GM23338 (cell line): Measurements from ENCODE around the gene DMWD. TPM values are rescaled to one million over a fixed set of nuclear protein-coding genes. Genes with fewer than 3 reads are reported as not detected.

Experiments
- ATAC-seq: fragments of 200-7000 bp; cut with Tn5 transposase; 3 replicates; pipeline ENCODE4 v1.9.1; 2020
- DNase-seq: peaks from one replicate; pipeline ENCODE4 v3.0.0-alpha.2; 2015; ENCODE audit warnings: low spot score
- H2AFZ ChIP-seq: fragments of 200-600 bp; sonication (generic); 2 replicates; pipeline ENCODE4 v1.8.0; 2016; ENCODE audit warnings: antibody characterized with exemption, mild to moderate bottlenecking, moderate library complexity
- H3F3A ChIP-seq: fragments of 200-600 bp; sonication (generic); replicated peaks from 2 replicates; pipeline ENCODE4 v1.8.0; 2017; ENCODE audit warnings: antibody characterized with exemption, mixed run types, low read depth
- H3K27ac ChIP-seq: fragments of 200-600 bp; sonication (generic); 2 replicates; pipeline ENCODE4 v1.6.1; 2016; ENCODE audit warnings: low read depth
- H3K27me3 ChIP-seq: fragments of 200-600 bp; sonication (generic); 2 replicates; pipeline ENCODE4 v1.8.0; 2016; ENCODE audit warnings: mild to moderate bottlenecking, mixed run types, moderate library complexity; ENCODE audit not compliant: insufficient read depth
- H3K36me3 ChIP-seq: fragments of 200-600 bp; sonication (generic); 2 replicates; pipeline ENCODE4 v1.8.0; 2016; ENCODE audit warnings: mild to moderate bottlenecking; ENCODE audit not compliant: insufficient read depth
- H3K4me1 ChIP-seq: fragments of 200-600 bp; sonication (generic); 2 replicates; pipeline ENCODE4 v1.8.0; 2016; ENCODE audit warnings: mild to moderate bottlenecking, moderate library complexity; ENCODE audit not compliant: insufficient read depth
- H3K4me2 ChIP-seq: fragments of 200-600 bp; sonication (generic); 2 replicates; pipeline ENCODE4 v1.7.1; 2017; ENCODE audit warnings: mixed run types
- H3K4me3 ChIP-seq: fragments of 200-600 bp; sonication (generic); 2 replicates; pipeline ENCODE4 v1.6.1; 2016; ENCODE audit warnings: mixed run types
- H3K79me2 ChIP-seq: fragments of 200-600 bp; sonication (generic); replicated peaks from 2 replicates; pipeline ENCODE4 v1.8.0; 2017; ENCODE audit warnings: mild to moderate bottlenecking; ENCODE audit not compliant: insufficient read depth
- H3K9me2 ChIP-seq: fragments of 200-600 bp; sonication (generic); 2 replicates; pipeline ENCODE4 v1.8.0; 2017; ENCODE audit not compliant: insufficient read depth
- H4K20me1 ChIP-seq: fragments of 200-600 bp; sonication (generic); replicated peaks from 2 replicates; pipeline ENCODE4 v1.8.0; 2017; ENCODE audit warnings: mild to moderate bottlenecking; ENCODE audit not compliant: insufficient read depth
- H3K27ac Mint-ChIP-seq: 2 replicates; pipeline ENCODE4 v1.8.0; 2020; ENCODE audit warnings: inconsistent platforms, mild to moderate bottlenecking, moderate library complexity, mixed read lengths
- H3K27me3 Mint-ChIP-seq: 3 replicates; pipeline ENCODE4 v1.8.0; 2022; ENCODE audit warnings: low read depth, mild to moderate bottlenecking, moderate library complexity, mixed read lengths, inconsistent platforms; ENCODE audit not compliant: insufficient read depth, poor library complexity
- H3K36me3 Mint-ChIP-seq: 3 replicates; pipeline ENCODE4 v1.8.0; 2021; ENCODE audit warnings: low read depth, mild to moderate bottlenecking, inconsistent platforms, moderate library complexity, mixed read lengths
- H3K4me1 Mint-ChIP-seq: 3 replicates; pipeline ENCODE4 v1.8.0; 2020; ENCODE audit warnings: mild to moderate bottlenecking, inconsistent platforms, mixed read lengths
- H3K4me3 Mint-ChIP-seq: 3 replicates; pipeline ENCODE4 v1.8.0; 2021; ENCODE audit warnings: moderate library complexity, mild to moderate bottlenecking, inconsistent platforms, mixed read lengths
- H3K9me3 Mint-ChIP-seq: 3 replicates; pipeline ENCODE4 v1.8.0; 2020; ENCODE audit warnings: moderate library complexity, mild to moderate bottlenecking, inconsistent platforms, mixed read lengths
- CREB1 ChIP-seq: fragments of 250-450 bp; sonication (Bioruptor Pico); IDR thresholded peaks from 2 replicates; pipeline ENCODE4 v1.5.0; 2020; ENCODE audit warnings: low read depth, mild to moderate bottlenecking, moderate library complexity
- CTCF ChIP-seq, 2 experiments: fragments of 200-600 bp in 1 of 2; sonication (generic) in 1 of 2; conservative IDR thresholded peaks; 2 replicates each; pipeline versions ENCODE4 v1.5.1 to v1.6.1; 2016 to 2017; ENCODE audit warnings: antibody characterized with exemption in 2 of 2, low read depth in 2 of 2, mild to moderate bottlenecking in 2 of 2, moderate library complexity in 1 of 2
- ETS1 ChIP-seq: IDR thresholded peaks from 2 replicates; pipeline ENCODE4 v1.6.1; 2016; ENCODE audit warnings: antibody characterized with exemption
- NANOG ChIP-seq: IDR thresholded peaks from 2 replicates; pipeline ENCODE4 v1.6.1; 2016; ENCODE audit warnings: antibody characterized with exemption, borderline replicate concordance
- STAT1 ChIP-seq: IDR thresholded peaks from one replicate; pipeline ENCODE4 v1.6.1; 2016; ENCODE audit warnings: antibody characterized with exemption; ENCODE audit not compliant: unreplicated experiment
- ZNF114 ChIP-seq: fragments of 250-450 bp; sonication (Bioruptor Pico); IDR thresholded peaks from 2 replicates; pipeline ENCODE4 v1.5.0; 2020; ENCODE audit warnings: mild to moderate bottlenecking, moderate library complexity
- polyA plus RNA-seq: library from polyadenylated mRNA; unstranded; fragments of >200 nt; fragmentation: Nextera tagmentation; extraction: Ambion mirVana; gene quantifications from 2 replicates; pipeline ENCODE4 v1.2.1, GENCODE V29; 2016
- total RNA-seq: library from RNA; depleted of rRNA; stranded (reverse); fragments of >200 nt; shearing (Covaris generic); gene quantifications from 2 replicates; pipeline ENCODE4 v1.2.3, GENCODE V29; 2014
- TF ChIP-seq, protein P1 (sequence below): fragments of 250-450 bp; sonication (Bioruptor Pico); IDR thresholded peaks from 2 replicates; pipeline ENCODE4 v1.5.0; 2020; ENCODE audit warnings: mild to moderate bottlenecking, moderate library complexity

Gene DMWD
- total and polyA plus RNA-seq, 2 experiments from 2014 or later, result 12.1 to 45.6 TPM

DNA sequence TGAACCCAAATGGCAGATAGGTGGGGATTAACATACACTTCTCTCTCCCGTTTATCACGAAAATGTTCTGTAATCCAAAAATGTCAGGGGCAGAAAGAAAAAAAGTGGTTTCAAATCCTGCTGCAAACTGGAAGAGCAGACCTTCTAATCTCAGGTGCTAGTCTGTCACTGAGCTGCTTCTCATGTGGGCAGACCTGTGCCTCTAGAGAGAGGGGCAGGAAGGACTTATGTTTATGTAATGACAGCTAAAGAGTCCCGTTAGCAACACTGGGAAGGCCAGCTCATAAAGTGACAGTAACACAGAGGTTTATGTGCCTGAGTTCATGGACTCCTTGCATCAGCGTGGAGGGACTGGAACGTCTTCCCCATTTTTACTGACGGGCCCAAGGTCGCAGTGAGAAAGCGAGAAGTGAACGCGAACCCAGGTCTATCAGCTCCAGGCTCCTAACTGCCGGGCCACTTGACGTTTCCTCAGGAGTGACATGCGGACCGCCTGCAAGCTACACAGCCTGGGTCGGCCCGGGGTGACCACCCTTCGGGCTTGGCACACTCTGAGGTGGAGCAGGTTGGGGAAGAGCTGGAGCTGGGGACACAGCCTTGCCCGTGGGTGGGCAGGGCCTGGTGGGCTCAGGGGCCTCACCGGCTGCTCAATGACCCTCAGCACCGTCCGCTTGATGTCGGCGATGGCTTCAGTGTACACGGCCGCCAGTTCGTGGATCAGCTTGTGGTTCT, 32.1 kb upstream of the DMWD start:
- DNase-seq, result no peak
- Mint-ChIP-seq H3K27me3 (peaks cover 15% of the 10 kb centered on the region), H3K27ac (no peak overlapping the region), H3K36me3 (peaks cover 83% of the 10 kb centered on the region), H3K4me3 (no peak overlapping the region; the same call in 2 of the 3 replicates), H3K9me3 (no peaks in the 10 kb centered on the region), H3K4me1 (peaks cover 12% of the 10 kb centered on the region)
- H3K79me2 ChIP-seq, result no peaks in the 10 kb centered on the region
- no peak for ATAC-seq
- H3K4me1 ChIP-seq, result 0 out of 2 replicates have a peak, but pooled peaks cover 3% of the 10 kb centered on the region
- H3K9me2 ChIP-seq, result no peaks in the 10 kb centered on the region
- peaks cover 11% of the 10 kb centered on the region; the same call in 1 of the 2 replicates for H3F3A ChIP-seq
- TF ChIP-seq ZNF114 (no peak), CTCF (conservative IDR thresholded peaks at IDR 0.05; ENCODE audit: low read depth in 2 of 2) (no peak), NANOG (no peak), ETS1 (no peak), CREB1 (CRISPR knock-in tag) (no peak), STAT1 (no peak)
- TF ChIP-seq, protein P1, sequence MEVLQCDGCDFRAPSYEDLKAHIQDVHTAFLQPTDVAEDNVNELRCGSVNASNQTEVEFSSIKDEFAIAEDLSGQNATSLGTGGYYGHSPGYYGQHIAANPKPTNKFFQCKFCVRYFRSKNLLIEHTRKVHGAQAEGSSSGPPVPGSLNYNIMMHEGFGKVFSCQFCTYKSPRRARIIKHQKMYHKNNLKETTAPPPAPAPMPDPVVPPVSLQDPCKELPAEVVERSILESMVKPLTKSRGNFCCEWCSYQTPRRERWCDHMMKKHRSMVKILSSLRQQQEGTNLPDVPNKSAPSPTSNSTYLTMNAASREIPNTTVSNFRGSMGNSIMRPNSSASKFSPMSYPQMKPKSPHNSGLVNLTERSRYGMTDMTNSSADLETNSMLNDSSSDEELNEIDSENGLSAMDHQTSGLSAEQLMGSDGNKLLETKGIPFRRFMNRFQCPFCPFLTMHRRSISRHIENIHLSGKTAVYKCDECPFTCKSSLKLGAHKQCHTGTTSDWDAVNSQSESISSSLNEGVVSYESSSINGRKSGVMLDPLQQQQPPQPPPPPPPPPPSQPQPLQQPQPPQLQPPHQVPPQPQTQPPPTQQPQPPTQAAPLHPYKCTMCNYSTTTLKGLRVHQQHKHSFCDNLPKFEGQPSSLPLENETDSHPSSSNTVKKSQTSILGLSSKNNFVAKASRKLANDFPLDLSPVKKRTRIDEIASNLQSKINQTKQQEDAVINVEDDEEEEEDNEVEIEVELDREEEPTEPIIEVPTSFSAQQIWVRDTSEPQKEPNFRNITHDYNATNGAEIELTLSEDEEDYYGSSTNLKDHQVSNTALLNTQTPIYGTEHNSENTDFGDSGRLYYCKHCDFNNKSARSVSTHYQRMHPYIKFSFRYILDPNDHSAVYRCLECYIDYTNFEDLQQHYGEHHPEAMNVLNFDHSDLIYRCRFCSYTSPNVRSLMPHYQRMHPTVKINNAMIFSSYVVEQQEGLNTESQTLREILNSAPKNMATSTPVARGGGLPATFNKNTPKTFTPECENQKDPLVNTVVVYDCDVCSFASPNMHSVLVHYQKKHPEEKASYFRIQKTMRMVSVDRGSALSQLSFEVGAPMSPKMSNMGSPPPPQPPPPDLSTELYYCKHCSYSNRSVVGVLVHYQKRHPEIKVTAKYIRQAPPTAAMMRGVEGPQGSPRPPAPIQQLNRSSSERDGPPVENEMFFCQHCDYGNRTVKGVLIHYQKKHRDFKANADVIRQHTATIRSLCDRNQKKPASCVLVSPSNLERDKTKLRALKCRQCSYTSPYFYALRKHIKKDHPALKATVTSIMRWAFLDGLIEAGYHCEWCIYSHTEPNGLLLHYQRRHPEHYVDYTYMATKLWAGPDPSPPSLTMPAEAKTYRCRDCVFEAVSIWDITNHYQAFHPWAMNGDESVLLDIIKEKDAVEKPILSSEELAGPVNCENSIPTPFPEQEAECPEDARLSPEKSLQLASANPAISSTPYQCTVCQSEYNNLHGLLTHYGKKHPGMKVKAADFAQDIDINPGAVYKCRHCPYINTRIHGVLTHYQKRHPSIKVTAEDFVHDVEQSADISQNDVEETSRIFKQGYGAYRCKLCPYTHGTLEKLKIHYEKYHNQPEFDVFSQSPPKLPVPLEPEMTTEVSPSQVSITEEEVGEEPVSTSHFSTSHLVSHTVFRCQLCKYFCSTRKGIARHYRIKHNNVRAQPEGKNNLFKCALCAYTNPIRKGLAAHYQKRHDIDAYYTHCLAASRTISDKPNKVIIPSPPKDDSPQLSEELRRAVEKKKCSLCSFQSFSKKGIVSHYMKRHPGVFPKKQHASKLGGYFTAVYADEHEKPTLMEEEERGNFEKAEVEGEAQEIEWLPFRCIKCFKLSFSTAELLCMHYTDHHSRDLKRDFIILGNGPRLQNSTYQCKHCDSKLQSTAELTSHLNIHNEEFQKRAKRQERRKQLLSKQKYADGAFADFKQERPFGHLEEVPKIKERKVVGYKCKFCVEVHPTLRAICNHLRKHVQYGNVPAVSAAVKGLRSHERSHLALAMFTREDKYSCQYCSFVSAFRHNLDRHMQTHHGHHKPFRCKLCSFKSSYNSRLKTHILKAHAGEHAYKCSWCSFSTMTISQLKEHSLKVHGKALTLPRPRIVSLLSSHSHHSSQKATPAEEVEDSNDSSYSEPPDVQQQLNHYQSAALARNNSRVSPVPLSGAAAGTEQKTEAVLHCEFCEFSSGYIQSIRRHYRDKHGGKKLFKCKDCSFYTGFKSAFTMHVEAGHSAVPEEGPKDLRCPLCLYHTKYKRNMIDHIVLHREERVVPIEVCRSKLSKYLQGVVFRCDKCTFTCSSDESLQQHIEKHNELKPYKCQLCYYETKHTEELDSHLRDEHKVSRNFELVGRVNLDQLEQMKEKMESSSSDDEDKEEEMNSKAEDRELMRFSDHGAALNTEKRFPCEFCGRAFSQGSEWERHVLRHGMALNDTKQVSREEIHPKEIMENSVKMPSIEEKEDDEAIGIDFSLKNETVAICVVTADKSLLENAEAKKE (CRISPR knock-in tag), result no peak
- H2AFZ ChIP-seq, result no peak overlapping the region
- H3K27ac ChIP-seq, result no peak overlapping the region
- no peak overlapping the region for H3K4me2 ChIP-seq
- H4K20me1 ChIP-seq, result no peaks in the 10 kb centered on the region; the same call in 1 of the 2 replicates
- H3K27me3 ChIP-seq, result no peaks in the 10 kb centered on the region
- H3K36me3 ChIP-seq, result peaks cover 7% of the 10 kb centered on the region
- no peak overlapping the region for H3K4me3 ChIP-seq
